ENCODE measurements around the gene PPP1R13B. TPM values are rescaled to one million over a fixed set of nuclear protein-coding genes. Genes with fewer than 3 reads are reported as not detected.

The PPP1R13B gene
- total RNA-seq, 1 donor from 2014 or later: 40.3 TPM

DNA sequence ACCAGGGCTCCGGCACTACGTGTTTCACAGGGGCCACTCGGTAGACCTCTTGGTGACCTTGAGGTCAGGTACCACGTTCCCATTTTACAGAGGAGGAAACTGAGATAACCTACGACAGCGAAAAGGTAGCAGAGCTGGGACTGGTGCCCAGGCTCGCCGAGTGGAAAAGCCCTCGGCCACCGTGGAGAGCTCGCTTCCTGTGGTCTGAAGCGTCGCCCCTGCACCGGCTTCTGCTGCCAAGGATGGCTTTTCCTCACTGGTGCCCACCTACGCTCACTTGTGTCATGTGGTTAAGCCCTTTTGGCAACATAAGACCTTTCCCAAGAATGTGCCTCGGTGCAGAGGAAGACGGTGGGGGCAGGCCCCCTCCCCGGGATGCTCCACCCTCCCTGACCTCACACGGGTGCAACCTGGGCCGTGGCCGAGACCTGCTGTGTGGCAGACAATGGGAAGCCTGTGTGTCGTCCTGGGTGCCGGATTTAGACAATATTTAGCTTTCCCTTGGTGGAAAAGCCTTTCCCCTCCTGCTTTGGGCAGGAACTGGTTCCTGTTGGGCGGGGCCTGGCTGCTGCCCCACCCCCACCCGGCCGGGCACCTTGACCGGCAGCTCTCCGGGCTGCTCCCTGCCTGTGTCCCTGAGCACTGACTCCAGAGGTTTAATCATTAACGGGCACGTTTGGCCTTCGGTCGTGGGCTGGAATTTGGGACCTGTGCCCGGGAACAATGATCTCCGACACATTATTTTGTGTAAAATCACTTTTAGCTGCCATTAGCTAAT is 32.4 kb upstream of the PPP1R13B start:
- no peaks in the 10 kb centered on the region for H3K27me3 Mint-ChIP-seq
- DNase-seq (ENCODE audit: low spot score, unreplicated experiment): peak; percentile 72
- no peaks in the 10 kb centered on the region for H3K9me3 Mint-ChIP-seq (ENCODE audit: low read depth)
- peak overlapping the region; percentile 96 for H3K27ac Mint-ChIP-seq
- H3K4me1 Mint-ChIP-seq (ENCODE audit: low read depth): peaks cover 22% of the 10 kb centered on the region
- no peak for TF ChIP-seq CTCF (IDR thresholded peaks at IDR 0.05; ENCODE audit: unreplicated experiment)
- peak overlapping the region; percentile 51 for H3K4me3 Mint-ChIP-seq (ENCODE audit: low read depth)
- no peaks in the 10 kb centered on the region for H3K36me3 Mint-ChIP-seq (ENCODE audit: insufficient read depth)

DNA sequence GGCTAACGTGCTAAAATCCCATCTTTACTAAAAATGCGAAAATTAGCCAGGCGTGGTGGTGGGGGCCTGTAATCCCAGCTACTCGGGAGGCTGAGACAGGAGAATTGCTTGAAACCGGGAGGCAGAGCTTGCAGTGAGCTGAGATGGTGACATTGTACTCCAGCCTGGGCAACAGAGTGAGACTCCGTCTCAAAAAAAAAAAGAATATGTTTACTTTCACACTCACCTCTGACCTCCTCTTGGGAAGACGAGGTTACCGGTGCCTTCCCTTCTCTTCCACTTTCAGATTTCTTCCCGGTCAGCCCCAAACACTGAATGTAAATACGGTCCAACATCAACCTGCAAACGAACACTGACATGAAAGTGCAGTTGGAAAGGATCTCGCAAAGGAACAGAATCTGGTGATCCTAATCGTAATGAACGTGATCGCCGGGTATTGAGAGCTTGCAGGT is 31.8 kb upstream of the PPP1R13B start:
- H3K27me3 Mint-ChIP-seq: no peaks in the 10 kb centered on the region
- peaks cover 22% of the 10 kb centered on the region for H3K4me1 Mint-ChIP-seq (ENCODE audit: low read depth)
- no peaks in the 10 kb centered on the region for H3K9me3 Mint-ChIP-seq (ENCODE audit: low read depth)
- TF ChIP-seq CTCF (IDR thresholded peaks at IDR 0.05; ENCODE audit: unreplicated experiment): no peak
- no peak for DNase-seq (ENCODE audit: low spot score, unreplicated experiment)
- peak overlapping the region; percentile 16 for H3K4me3 Mint-ChIP-seq (ENCODE audit: low read depth)
- H3K27ac Mint-ChIP-seq: peak overlapping the region; percentile 96
- no peaks in the 10 kb centered on the region for H3K36me3 Mint-ChIP-seq (ENCODE audit: insufficient read depth)

DNA sequence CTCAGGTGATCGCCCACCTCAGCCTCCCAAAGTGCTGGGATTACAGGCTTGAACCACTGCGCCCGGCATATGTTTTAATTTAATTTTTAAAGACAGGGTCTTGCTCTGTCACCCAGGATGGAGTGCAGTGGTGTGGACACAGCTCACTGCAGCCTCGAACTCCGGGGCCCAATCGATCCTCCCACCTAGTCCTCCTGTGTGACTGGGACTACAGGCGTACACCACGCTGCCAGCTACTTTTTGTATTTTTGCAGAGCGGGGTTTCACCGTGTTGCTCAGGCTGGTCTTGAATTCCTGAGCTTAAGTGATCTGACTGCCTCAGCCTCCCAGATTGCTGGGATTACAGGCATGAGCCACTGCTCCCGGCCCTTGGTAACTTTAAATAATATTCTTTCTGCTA is 30.8 kb upstream of the PPP1R13B start:
- no peak overlapping the region for H3K27ac Mint-ChIP-seq
- no peak for TF ChIP-seq CTCF (IDR thresholded peaks at IDR 0.05; ENCODE audit: unreplicated experiment)
- no peak overlapping the region for H3K4me3 Mint-ChIP-seq (ENCODE audit: low read depth)
- no peaks in the 10 kb centered on the region for H3K9me3 Mint-ChIP-seq (ENCODE audit: low read depth)
- no peaks in the 10 kb centered on the region for H3K27me3 Mint-ChIP-seq
- no peak for DNase-seq (ENCODE audit: low spot score, unreplicated experiment)
- peaks cover 22% of the 10 kb centered on the region for H3K4me1 Mint-ChIP-seq (ENCODE audit: low read depth)
- H3K36me3 Mint-ChIP-seq (ENCODE audit: insufficient read depth): no peaks in the 10 kb centered on the region

- no peaks in the 10 kb centered on the region for H3K9me3 Mint-ChIP-seq (ENCODE audit: low read depth)
- H3K4me1 Mint-ChIP-seq (ENCODE audit: low read depth): peaks cover 12% of the 10 kb centered on the region
- H3K27ac Mint-ChIP-seq: no peak overlapping the region
- TF ChIP-seq CTCF (IDR thresholded peaks at IDR 0.05; ENCODE audit: unreplicated experiment): no peak
- no peak overlapping the region for H3K4me3 Mint-ChIP-seq (ENCODE audit: low read depth)
- H3K36me3 Mint-ChIP-seq (ENCODE audit: insufficient read depth): no peaks in the 10 kb centered on the region
- H3K27me3 Mint-ChIP-seq: no peaks in the 10 kb centered on the region
- no peak for DNase-seq (ENCODE audit: low spot score, unreplicated experiment)
These were observed 27.6 kb upstream of the PPP1R13B start for GRCh38 chr14:103875010-103875409.

DNA sequence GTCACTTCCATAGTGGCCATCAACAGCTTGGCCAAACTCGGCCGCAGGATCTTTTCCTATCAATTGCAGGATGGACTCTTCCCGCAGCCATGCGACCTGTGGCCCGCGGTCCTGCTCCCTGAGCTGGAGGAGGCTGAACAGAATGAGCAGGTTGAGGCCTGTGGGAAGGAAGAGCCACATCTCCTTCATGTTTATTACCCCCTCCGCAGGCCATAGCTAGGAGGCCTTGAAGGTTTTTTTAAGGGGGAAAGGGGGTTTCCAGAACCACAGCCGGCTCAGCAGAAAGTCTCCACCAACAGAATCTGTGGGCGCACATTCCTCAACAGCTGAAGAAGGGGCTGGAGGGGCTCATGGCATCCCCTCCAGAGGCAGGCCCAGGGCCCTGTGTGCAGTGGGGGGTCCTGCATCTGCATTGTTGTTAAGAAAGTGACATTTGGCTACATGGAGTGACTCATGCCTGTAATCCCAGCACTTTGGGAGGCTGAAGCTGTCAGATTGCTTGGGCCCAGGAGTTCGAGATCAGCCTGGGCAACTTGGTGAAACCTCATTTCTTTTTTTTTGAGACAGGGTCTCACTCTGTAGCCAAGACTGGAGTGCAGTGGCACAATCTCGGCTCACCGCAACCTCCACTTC is 25.2 kb upstream of the PPP1R13B start:
- DNase-seq (ENCODE audit: low spot score, unreplicated experiment): no peak
- Mint-ChIP-seq H3K4me1 (ENCODE audit: low read depth) (peaks cover 5% of the 10 kb centered on the region), H3K4me3 (ENCODE audit: low read depth) (peak overlapping the region; percentile 55), H3K36me3 (ENCODE audit: insufficient read depth) (no peaks in the 10 kb centered on the region), H3K9me3 (ENCODE audit: low read depth) (no peaks in the 10 kb centered on the region), H3K27me3 (no peaks in the 10 kb centered on the region), H3K27ac (no peak overlapping the region)
- no peak for TF ChIP-seq CTCF (IDR thresholded peaks at IDR 0.05; ENCODE audit: unreplicated experiment)
